Uterus (tissue), 2 donors: Measurements from ENCODE around the gene ANO4.

Source experiments
- CTCF ChIP-seq, 4 experiments: fragments of 200-600 bp in 2 of 4; fragments of 450-650 bp in 2 of 4; sonication (generic) in 2 of 4; IDR thresholded peaks; one replicate each; pipeline ENCODE4 v1.5.1; 2016 to 2019; ENCODE audit warnings: antibody characterized with exemption in 4 of 4, mild to moderate bottlenecking in 2 of 4, moderate library complexity in 1 of 4
- POLR2A ChIP-seq, 2 donors: fragments of 450-650 bp; IDR thresholded peaks; one replicate each; pipeline ENCODE4 v1.6.1; 2016; ENCODE audit warnings: antibody characterized with exemption in 2 of 2, mild to moderate bottlenecking in 1 of 2, moderate library complexity in 1 of 2

GRCh38 chr12:101117842-101118241, 323.3 kb downstream of the ANO4 start:
- TF ChIP-seq CTCF (IDR thresholded peaks at IDR 0.05) (no peak), POLR2A (IDR thresholded peaks at IDR 0.05) (no peak)
